Hippocampal formation (tissue), 2 donors: Measurements from ENCODE around the gene RAPGEF6.
A peak's percentile ranks its signal among the peaks of the same experiment; 100 is the strongest.
"Not testable (repeated sequence)": the region's sequence is repeated elsewhere in the genome, so short reads cannot be mapped to it uniquely, and the experiment has no call there.

ENCODE experiments used
- DNase-seq, 2 donors: peaks; one replicate each; lab custom pipeline; 2025; lab: John Stamatoyannopoulos, UW

The RAPGEF6 gene

GRCh38 chr5:131386124-131386523, 248.9 kb downstream of the RAPGEF6 start:
- DNase-seq: no peak

- DNase-seq: no peak
Observed at GRCh38 chr5:131384616-131385214, 250.3 kb downstream of the RAPGEF6 start.

- DNase-seq: no peak
Observed at GRCh38 chr5:131384173-131384572, 250.9 kb downstream of the RAPGEF6 start.

GRCh38 chr5:131382407-131383395, 252.3 kb downstream of the RAPGEF6 start:
- DNase-seq: no peak

- no peak for DNase-seq
Observed at GRCh38 chr5:131381777-131382176, 253.3 kb downstream of the RAPGEF6 start.

GRCh38 chr5:131381021-131381420, 254.0 kb downstream of the RAPGEF6 start:
- DNase-seq: no peak

GRCh38 chr5:131380238-131380637, 254.8 kb downstream of the RAPGEF6 start:
- not testable (repeated sequence) for DNase-seq

- no peak for DNase-seq
Observed at GRCh38 chr5:131379723-131380122, 255.3 kb downstream of the RAPGEF6 start.

- no peak for DNase-seq
Observed at GRCh38 chr5:131378721-131379541, 256.1 kb downstream of the RAPGEF6 start.

GRCh38 chr5:131377785-131378325, 257.2 kb downstream of the RAPGEF6 start:
- DNase-seq: peak in 1 of 2 donors; percentile 36

GRCh38 chr5:131377346-131377745, 257.7 kb downstream of the RAPGEF6 start:
- no peak for DNase-seq

GRCh38 chr5:131375351-131375750, 259.7 kb downstream of the RAPGEF6 start:
- DNase-seq: no peak
